Fibroblast of the aortic adventitia (primary cell): ENCODE data around the gene GATAD2B. TPM values are rescaled to one million over a fixed set of nuclear protein-coding genes. Genes with fewer than 3 reads are reported as not detected.

ENCODE experiments used
- DNase-seq: peaks from one replicate; pipeline ENCODE4 v3.0.0-alpha.2; 2010; ENCODE audit warnings: low read depth
- H3K4me3 ChIP-seq: 2 replicates; pipeline ENCODE4 v1.5.1; 2011; ENCODE audit warnings: low read depth, mild to moderate bottlenecking, control low read depth, low read length, moderate library complexity
- CTCF ChIP-seq: IDR thresholded peaks from 2 replicates; pipeline ENCODE4 v1.5.1; 2011; ENCODE audit warnings: mild to moderate bottlenecking, low read length, control low read depth, inconsistent platforms; ENCODE audit not compliant: insufficient read depth
- total RNA-seq: library from RNA; depleted of rRNA; stranded (reverse); fragments of >200 nt; gene quantifications from 2 replicates; pipeline ENCODE4 v1.2.3, GENCODE V29; 2012; ENCODE audit warnings: low replicate concordance

GATAD2B gene
- total RNA-seq, 1 donor = 11.3 TPM

- H3K4me3 ChIP-seq = no peak overlapping the region
- no peak for DNase-seq
- no peak for TF ChIP-seq CTCF
These were observed 126.6 kb downstream of the GATAD2B start for GRCh38 chr1:153795934-153796785.

- H3K4me3 ChIP-seq = no peak overlapping the region
- DNase-seq = no peak
- TF ChIP-seq CTCF = no peak
These were observed 127.4 kb downstream of the GATAD2B start for GRCh38 chr1:153795330-153795837.

- no peak overlapping the region for H3K4me3 ChIP-seq
- TF ChIP-seq CTCF = no peak
- no peak for DNase-seq
These were observed 128.0 kb downstream of the GATAD2B start for GRCh38 chr1:153794624-153795329.

GRCh38 chr1:153793973-153794615, 128.7 kb downstream of the GATAD2B start:
- TF ChIP-seq CTCF = no peak
- DNase-seq = no peak
- H3K4me3 ChIP-seq = no peak overlapping the region

GRCh38 chr1:153793261-153793972, 129.4 kb downstream of the GATAD2B start:
- no peak for DNase-seq
- TF ChIP-seq CTCF = no peak
- no peak overlapping the region for H3K4me3 ChIP-seq

GRCh38 chr1:153792631-153793041, 130.1 kb downstream of the GATAD2B start:
- H3K4me3 ChIP-seq = no peak overlapping the region
- no peak for TF ChIP-seq CTCF
- DNase-seq = no peak
